Prostate gland (tissue), 2 donors: Measurements from ENCODE around the gene OR52W1.

ENCODE experiments used
- POLR2AphosphoS5 ChIP-seq: sonication (generic); formaldehyde crosslinking; IDR thresholded peaks from one replicate; pipeline ENCODE4 v1.6.1; 2017; ENCODE audit warnings: antibody characterized with exemption
- TF ChIP-seq, protein P1 (sequence below), 4 experiments: fragments of 200-600 bp in 2 of 4; fragments of 450-650 bp in 2 of 4; sonication (generic) in 2 of 4; IDR thresholded peaks; 1 replicate in 3 of 4; 2 replicates in 1 of 4; pipeline ENCODE4 v1.5.1; 2016 to 2019; ENCODE audit warnings: antibody characterized with exemption in 4 of 4, mild to moderate bottlenecking in 2 of 4, moderate library complexity in 2 of 4

DNA sequence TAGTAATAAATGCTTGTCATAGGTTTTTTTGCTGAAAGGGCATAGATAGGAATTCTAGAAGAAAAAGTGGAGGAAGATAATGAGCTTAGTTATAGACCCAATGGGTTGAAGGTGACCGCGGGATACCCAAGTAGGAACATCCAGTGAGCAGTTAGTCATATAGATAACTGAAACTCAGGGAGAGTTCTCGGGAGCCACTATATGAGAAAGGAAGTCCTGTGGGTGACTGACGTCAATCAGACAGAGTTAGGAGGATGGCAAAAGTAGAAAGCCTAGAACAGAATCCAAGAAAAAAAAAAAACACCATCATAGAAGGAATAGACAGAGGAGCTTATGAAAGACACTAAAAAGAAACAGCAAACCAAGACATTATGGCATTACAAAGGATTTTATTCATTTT is 38.2 kb downstream of the OR52W1 start:
- TF ChIP-seq, protein P1, sequence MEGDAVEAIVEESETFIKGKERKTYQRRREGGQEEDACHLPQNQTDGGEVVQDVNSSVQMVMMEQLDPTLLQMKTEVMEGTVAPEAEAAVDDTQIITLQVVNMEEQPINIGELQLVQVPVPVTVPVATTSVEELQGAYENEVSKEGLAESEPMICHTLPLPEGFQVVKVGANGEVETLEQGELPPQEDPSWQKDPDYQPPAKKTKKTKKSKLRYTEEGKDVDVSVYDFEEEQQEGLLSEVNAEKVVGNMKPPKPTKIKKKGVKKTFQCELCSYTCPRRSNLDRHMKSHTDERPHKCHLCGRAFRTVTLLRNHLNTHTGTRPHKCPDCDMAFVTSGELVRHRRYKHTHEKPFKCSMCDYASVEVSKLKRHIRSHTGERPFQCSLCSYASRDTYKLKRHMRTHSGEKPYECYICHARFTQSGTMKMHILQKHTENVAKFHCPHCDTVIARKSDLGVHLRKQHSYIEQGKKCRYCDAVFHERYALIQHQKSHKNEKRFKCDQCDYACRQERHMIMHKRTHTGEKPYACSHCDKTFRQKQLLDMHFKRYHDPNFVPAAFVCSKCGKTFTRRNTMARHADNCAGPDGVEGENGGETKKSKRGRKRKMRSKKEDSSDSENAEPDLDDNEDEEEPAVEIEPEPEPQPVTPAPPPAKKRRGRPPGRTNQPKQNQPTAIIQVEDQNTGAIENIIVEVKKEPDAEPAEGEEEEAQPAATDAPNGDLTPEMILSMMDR (IDR thresholded peaks at IDR 0.05): no peak
- no peak for TF ChIP-seq POLR2AphosphoS5
